Endothelial cell (in vitro differentiated cells): ENCODE data around the gene CHI3L1. TPM values are rescaled to one million over a fixed set of nuclear protein-coding genes. Genes with fewer than 3 reads are reported as not detected.

Source experiments
- DNase-seq: peaks from one replicate; pipeline ENCODE4 v3.0.0; 2021; ENCODE audit warnings: low spot score
- H3K27ac Mint-ChIP-seq: one replicate; pipeline ENCODE4 v1.8.0; 2021; ENCODE audit warnings: mixed read lengths, inconsistent platforms; ENCODE audit not compliant: unreplicated experiment
- H3K27me3 Mint-ChIP-seq: one replicate; pipeline ENCODE4 v1.8.0; 2021; ENCODE audit warnings: mild to moderate bottlenecking, moderate library complexity, mixed read lengths, inconsistent platforms; ENCODE audit not compliant: unreplicated experiment
- H3K36me3 Mint-ChIP-seq: one replicate; pipeline ENCODE4 v1.8.0; 2021; ENCODE audit warnings: mild to moderate bottlenecking, low read depth, mixed read lengths, inconsistent platforms; ENCODE audit not compliant: unreplicated experiment
- H3K4me1 Mint-ChIP-seq: one replicate; pipeline ENCODE4 v1.8.0; 2021; ENCODE audit warnings: mild to moderate bottlenecking, mixed read lengths, inconsistent platforms; ENCODE audit not compliant: unreplicated experiment
- H3K4me3 Mint-ChIP-seq: one replicate; pipeline ENCODE4 v1.8.0; 2021; ENCODE audit warnings: mild to moderate bottlenecking, mixed read lengths, inconsistent platforms; ENCODE audit not compliant: unreplicated experiment
- H3K9me3 Mint-ChIP-seq: one replicate; pipeline ENCODE4 v1.8.0; 2021; ENCODE audit warnings: mixed read lengths, inconsistent platforms; ENCODE audit not compliant: unreplicated experiment
- total RNA-seq: library from RNA; stranded (reverse); fragmentation: NEBNext Ultra II Directional; extraction: Animal tissue kit (Norgen Biotek cat#: 25700); gene quantifications from one replicate; pipeline ENCODE4 v1.2.1, GENCODE V29; 2021; ENCODE audit not compliant: unreplicated experiment
- TF ChIP-seq, protein P1 (sequence below): fragments of 200-600 bp; sonication (generic); IDR thresholded peaks from one replicate; pipeline ENCODE4 v1.5.0; 2021; ENCODE audit warnings: antibody characterized with exemption; ENCODE audit not compliant: unreplicated experiment

Gene CHI3L1
- total RNA-seq, 1 donor from 2014 or later, result 0.21 TPM

DNA sequence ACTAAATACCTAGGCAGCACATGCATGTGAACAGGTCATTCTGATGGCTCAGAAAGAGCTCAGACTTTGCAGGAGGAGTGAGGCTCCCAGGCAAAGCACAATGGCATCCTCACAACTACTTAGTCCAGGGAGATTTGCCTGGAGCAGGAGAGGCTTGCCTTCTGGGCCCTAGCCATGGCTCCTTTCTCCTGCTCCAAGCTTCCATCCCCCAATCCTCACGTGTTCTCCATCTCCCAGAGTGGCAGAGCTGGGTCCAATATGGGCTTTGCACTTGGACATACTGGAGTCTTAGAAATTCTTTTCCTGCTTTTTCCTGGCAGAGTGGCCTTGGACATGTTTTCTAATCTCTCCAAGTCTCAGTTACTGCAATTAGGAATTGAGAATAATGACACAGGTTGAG, 26.7 kb downstream of the CHI3L1 start:
- H3K4me3 Mint-ChIP-seq, result no peak overlapping the region
- H3K9me3 Mint-ChIP-seq, result no peaks in the 10 kb centered on the region
- peaks cover 7% of the 10 kb centered on the region for H3K27me3 Mint-ChIP-seq
- peaks cover 17% of the 10 kb centered on the region for H3K4me1 Mint-ChIP-seq
- TF ChIP-seq, protein P1, sequence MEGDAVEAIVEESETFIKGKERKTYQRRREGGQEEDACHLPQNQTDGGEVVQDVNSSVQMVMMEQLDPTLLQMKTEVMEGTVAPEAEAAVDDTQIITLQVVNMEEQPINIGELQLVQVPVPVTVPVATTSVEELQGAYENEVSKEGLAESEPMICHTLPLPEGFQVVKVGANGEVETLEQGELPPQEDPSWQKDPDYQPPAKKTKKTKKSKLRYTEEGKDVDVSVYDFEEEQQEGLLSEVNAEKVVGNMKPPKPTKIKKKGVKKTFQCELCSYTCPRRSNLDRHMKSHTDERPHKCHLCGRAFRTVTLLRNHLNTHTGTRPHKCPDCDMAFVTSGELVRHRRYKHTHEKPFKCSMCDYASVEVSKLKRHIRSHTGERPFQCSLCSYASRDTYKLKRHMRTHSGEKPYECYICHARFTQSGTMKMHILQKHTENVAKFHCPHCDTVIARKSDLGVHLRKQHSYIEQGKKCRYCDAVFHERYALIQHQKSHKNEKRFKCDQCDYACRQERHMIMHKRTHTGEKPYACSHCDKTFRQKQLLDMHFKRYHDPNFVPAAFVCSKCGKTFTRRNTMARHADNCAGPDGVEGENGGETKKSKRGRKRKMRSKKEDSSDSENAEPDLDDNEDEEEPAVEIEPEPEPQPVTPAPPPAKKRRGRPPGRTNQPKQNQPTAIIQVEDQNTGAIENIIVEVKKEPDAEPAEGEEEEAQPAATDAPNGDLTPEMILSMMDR, result no peak
- no peak overlapping the region for H3K27ac Mint-ChIP-seq
- DNase-seq, result no peak
- H3K36me3 Mint-ChIP-seq, result peaks cover 47% of the 10 kb centered on the region

DNA sequence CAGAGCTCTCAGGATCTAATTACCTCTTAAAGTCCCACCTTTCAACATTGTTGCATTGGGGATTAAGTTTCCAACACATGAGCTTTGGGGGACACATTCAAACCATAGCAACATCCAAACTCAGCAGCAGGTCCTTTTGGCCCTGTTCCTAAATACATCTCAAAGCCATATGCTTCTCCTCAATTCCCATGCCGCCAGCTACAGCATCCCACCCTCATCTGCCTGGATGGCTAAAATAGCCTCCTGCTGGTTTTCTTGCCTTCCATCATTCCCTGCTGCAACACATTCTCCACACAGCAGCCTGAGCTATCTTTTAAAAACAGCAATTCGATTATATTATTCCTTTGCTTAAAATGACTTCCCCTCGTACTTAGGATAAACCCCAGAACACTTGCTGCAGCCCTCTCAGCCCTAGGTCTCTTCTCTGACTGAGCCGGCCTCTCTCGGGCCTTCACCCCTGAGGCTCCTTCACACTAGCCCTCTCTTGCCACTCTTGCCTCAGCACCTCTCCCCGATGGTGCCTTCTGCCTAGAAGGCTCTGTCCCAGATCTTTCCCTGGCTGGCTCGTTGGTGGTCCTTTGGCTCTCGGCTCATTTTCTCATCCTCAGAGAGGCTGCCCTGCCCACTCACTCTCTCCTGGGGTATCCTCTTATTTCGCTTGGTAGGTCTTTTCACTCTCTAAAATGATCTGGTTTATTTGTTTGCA, 27.4 kb downstream of the CHI3L1 start:
- Mint-ChIP-seq H3K27ac (no peak overlapping the region), H3K4me1 (peaks cover 20% of the 10 kb centered on the region), H3K4me3 (no peak overlapping the region), H3K27me3 (peaks cover 4% of the 10 kb centered on the region), H3K36me3 (peaks cover 42% of the 10 kb centered on the region), H3K9me3 (no peaks in the 10 kb centered on the region)
- no peak for DNase-seq
- TF ChIP-seq, protein P1, result no peak

DNA sequence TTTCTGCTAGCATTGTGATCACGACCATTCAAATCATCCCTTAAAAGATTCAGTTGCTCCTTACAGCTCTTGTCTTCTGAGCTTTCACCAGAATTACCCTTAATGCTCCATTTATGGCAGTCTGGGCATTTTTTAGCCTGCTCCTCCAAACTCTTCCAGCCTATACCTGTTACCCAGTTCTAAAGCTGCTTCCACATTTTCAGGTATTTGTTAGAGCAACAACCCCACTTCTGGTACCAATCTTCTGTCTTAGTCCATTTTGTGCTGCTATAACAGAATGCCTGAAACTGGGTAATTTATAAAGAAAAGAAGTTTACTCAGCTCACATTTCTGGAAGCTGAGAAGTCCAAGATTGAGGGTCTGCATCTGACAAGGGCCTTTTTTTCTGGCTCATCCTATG, 28.1 kb downstream of the CHI3L1 start:
- TF ChIP-seq, protein P1, result no peak
- Mint-ChIP-seq H3K36me3 (peaks cover 36% of the 10 kb centered on the region), H3K4me1 (peaks cover 27% of the 10 kb centered on the region), H3K27ac (no peak overlapping the region), H3K4me3 (no peak overlapping the region), H3K27me3 (peaks cover 4% of the 10 kb centered on the region), H3K9me3 (no peaks in the 10 kb centered on the region)
- no peak for DNase-seq

DNA sequence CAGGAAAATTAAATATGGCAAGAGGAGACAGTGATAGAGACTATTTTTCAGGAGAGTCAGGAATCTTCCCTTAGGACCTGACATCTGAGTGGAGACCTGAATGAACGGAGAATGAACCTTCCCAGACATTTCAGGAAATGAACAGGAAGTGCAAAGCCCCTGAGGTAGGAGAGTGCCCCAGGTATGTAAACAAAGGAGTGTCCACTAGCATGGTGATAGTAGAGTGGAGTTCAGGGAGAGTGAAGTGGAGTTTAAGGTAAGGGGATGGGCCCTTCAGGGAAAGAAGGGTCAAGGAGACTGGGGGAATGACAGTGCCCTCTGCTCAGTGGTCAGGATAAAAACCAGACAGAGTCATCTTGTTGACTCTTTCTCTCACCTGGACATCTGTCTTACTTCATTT, 30.2 kb downstream of the CHI3L1 start:
- TF ChIP-seq, protein P1, result no peak
- Mint-ChIP-seq H3K4me3 (no peak overlapping the region), H3K9me3 (no peaks in the 10 kb centered on the region), H3K36me3 (peaks cover 29% of the 10 kb centered on the region), H3K27ac (no peak overlapping the region), H3K27me3 (peaks cover 4% of the 10 kb centered on the region), H3K4me1 (peaks cover 46% of the 10 kb centered on the region)
- no peak for DNase-seq

DNA sequence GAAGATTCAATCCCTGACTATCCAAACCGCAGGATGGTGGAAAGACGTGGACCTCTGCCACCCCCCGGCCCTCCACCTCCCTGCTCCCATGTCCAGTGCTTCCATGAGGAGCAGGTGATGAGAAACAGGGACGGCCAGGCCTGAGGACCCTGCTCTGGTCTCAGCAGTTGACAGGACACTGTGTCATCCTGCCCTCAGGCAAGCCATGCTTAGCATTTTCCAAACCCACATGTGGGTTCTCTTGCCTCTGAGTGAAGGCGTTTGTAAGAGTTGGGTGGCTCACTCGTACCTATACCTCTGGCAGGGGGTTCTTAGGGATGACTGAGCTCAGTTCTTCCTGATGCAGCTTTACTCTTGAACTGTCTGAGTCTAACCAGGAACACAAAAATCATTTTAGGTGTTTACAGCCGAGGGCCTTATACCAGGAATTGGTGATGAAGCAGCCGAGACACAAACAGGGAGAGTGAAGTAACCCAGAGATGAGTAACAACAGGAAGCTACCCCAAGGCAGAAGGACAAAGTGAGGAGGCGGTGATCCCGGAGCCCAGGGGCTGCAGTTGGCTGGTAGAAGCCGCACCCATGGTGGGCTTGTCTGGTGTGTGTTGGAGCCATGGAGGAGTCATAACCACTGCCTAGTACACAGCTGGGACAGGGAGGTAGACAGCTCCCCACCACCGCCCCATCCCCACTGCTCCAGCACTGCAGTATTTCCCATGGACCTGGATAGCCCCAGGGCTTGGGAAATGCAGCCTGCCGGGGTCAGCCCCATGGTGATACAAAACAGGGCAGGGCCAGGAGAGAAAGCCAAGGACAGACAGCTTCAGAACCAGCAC, 32.3 kb downstream of the CHI3L1 start:
- Mint-ChIP-seq H3K36me3 (peaks cover 21% of the 10 kb centered on the region), H3K4me3 (no peak overlapping the region), H3K4me1 (peaks cover 56% of the 10 kb centered on the region), H3K27ac (no peak overlapping the region), H3K27me3 (peaks cover 4% of the 10 kb centered on the region), H3K9me3 (no peaks in the 10 kb centered on the region)
- no peak for DNase-seq
- TF ChIP-seq, protein P1, result no peak
